Amygdala (tissue), 56 donors: ENCODE measurements around the gene PCYOX1L.
A peak's percentile ranks its signal among the peaks of the same experiment; 100 is the strongest.

Experiments used
- DNase-seq, 56 donors: peaks; one replicate each; lab custom pipeline; 2025; lab: John Stamatoyannopoulos, UW

PCYOX1L gene

GRCh38 chr5:149366169-149366729 lies 8.4 kb downstream of the PCYOX1L start:
- DNase-seq, result no peak

DNA sequence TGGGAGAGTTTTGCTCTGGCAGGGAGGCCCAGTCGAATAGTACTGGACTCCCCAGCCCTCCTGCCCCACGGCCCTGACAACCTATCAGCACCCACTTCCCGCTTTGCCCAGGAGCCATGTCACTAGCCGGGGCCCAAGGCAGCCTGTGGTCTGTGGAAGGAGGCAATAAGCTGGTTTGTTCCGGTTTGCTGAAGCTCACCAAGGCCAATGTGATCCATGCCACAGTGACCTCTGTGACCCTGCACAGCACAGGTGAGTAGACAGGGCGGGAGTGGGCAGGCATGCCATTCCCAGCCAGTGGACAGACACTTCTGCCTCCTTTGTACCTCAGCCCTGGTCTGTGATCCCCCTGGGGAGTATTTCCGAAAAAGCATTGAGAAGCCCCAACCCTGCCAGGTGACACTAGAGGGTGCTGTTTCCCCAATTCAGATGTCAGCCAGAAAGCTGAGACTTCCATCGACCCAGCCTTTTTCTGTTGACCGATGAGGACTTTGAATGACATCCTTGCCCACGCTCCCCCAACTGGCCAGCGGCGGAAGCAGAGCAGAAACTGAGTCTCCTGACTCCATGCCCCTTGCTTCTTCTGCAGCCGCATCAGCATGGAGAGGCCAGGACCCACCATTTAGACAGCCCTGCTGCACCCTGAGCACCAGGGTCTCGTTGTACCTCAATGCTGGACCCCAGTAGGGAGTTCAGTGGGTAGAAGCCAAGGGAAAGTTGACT lies 9.6 kb downstream of the PCYOX1L start:
- peak in 26 of 56 donors; percentile 10 to 58 (median 22) for DNase-seq

- no peak for DNase-seq
Measured at GRCh38 chr5:149367972-149368645, 10.3 kb downstream of the PCYOX1L start.

- no peak for DNase-seq
Measured at GRCh38 chr5:149370878-149371277, 13.0 kb downstream of the PCYOX1L start.

DNA sequence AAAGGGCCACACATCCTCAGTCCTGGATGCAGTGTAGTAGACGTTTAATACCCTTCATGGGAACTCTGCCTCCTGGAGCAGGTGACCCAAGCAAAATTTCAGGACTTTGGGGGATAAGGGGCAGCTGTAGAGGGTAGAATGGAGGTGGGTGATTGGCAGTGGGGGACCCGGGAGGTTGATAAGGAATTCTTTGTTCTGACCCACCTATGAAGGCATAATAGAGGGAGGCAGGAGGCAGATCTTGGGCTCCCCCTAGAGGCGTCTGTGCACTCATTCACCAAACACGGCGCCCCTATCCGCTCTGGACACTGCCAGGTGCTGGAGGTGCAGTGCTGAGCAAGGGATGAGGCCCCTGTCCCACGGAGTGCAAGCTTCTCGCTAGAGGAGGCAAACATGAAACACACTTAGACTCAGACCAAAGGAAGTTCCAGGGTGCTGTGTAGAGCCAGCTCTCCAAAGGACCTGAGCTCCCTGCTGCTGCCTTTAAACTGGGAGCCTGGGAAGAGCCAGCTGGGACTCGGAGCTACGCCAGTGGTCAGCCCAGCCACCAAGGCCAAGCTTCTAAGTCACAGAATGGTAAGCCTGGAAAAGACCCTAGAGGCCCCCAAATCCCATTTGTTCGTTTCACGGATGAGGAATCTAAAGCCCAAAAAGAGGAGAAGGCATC lies 13.6 kb downstream of the PCYOX1L start:
- peak in 26 of 56 donors; percentile 2 to 50 (median 22) for DNase-seq

- no peak for DNase-seq
Measured at GRCh38 chr5:149372076-149372795, 14.4 kb downstream of the PCYOX1L start.

GRCh38 chr5:149372932-149373331 lies 15.1 kb downstream of the PCYOX1L start:
- no peak for DNase-seq

DNA sequence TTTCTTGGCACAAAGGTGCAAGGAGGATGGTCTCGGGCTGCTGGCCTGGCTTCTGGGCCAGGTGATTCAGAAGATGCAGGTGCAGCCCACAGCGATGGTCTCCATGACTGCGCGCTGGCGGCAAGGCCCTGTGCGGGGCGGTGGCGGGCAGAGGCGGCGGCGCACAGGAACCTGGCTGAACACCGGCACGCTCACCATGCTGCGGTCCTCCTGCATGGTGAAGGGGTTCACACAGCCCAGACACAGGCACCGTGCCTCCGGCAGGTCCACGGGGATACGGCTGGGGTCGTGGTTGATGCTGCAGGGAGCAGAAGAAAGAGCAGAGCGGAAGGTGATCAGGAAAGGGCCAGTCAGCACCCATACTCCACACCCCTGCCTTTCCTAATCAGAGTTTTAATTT lies 16.5 kb downstream of the PCYOX1L start:
- DNase-seq, result no peak

GRCh38 chr5:149374801-149375200 lies 17.0 kb downstream of the PCYOX1L start:
- no peak for DNase-seq

DNA sequence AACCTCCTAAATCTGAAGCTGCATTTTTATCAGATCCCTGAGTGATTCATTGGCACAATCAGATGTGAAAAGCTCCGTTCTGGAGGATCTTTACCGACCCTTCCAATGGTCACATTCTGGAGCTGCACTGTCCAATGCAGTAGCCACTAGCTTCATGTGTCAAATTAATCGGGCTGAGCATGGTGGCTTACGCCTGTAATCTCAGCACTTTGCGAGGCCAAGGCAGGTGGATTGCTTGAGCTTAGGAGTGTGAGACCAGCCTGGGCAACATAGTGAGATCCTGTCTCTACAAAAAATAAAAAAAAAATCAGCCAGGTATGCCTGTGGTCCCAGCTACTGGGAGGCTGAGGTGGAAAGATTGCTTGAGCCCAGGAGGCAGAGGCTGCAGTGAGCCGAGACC lies 17.6 kb downstream of the PCYOX1L start:
- DNase-seq, result no peak

GRCh38 chr5:149376104-149376503 lies 18.3 kb downstream of the PCYOX1L start:
- DNase-seq, result no peak

DNA sequence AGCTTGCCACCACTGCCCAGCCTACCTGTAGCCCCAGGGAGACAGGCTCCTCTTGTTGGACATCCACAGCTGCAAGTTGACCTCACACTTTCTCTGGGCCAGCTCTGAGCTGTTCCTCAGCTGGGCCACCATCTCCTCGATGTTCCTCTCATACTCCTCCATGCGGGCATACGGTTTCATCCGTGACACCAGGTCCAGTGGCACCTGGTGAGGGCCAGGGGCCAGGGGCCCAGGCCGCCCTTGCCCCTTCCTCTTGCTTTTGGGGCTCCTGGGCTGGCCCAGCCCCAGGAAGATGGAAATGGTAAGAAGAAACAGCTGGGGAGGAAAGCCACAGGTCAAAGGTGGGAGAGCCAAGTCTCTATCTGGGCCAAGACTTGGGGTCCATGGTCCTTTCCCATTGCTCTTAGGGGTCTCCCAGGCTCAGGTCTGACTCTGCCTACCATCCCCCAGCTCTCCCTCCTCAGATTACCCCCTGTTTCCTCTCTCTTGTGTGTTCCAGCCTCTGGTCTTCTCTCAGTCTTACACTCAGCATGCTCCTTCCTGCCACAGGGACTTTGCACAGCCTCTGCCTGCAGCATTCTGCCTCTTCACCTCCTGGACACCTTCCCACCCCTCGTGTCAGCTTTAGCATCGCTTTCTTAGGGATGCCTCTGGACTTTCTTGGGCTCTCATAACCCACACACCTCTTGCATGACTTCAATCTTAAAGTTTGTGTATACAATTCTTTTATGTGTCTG lies 19.0 kb downstream of the PCYOX1L start:
- DNase-seq, result no peak

DNA sequence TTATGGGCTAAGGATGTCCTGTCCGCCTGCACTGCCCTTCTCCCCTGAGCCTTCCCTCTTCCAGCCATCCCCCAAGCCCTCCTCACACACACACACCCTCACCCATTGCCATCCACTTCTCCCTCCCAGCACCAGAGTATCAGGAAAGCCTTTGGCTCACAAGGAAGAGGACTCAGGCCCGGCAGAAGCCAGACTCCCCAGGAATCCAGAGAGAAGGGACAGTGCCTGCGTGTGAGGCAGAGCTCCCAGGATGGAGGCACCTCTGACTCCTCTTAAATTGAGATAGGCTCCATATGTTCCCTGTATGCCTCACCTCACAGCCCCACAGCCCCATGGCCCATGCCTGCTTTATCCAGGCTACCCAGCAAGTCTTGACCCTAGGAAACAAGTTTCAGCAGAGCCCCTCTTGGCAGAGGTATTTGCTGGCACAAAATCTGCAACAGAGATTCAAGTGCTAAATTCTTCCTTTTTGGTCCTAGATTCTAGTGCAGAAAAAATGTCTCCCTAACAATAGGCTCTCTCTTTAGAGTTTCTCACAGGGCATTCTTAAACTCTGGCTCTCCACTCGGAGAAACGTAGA lies 20.5 kb downstream of the PCYOX1L start:
- DNase-seq, result no peak

- no peak for DNase-seq
Measured at GRCh38 chr5:149379177-149379761, 21.4 kb downstream of the PCYOX1L start, which contains the start of gene IL17B. TSS of gene IL17B (minus strand) at chr5:149379292. CDS start at chr5:149379225, 67 bp downstream.

DNA sequence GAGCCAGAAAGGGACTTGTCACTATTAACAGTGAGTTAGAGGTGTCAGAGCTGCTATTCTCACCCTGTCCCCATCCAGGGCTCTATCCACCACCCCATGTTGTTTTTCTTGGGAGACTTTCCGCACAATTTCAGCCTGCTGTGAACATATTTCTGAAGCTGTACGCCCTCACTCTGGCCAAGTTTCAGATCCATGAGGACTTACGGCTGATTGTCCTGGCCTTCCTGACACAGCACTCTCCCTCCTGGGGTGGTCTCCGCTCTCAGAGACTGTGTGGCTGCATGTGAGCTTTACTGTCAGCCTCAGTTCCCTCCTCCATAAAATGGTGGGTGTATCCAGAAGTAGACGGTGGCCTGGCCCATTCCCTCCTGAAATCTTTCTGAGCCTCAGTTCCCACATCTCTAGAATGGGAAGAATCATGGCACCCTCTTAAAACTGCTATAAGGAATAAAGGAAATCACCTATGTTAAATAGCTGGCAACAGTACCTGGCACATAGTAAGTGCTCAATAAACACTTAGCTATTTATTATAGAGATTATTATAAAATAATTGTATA lies 22.1 kb downstream of the PCYOX1L start:
- no peak for DNase-seq

GRCh38 chr5:149380466-149381121 lies 22.7 kb downstream of the PCYOX1L start:
- DNase-seq, result no peak

- DNase-seq, result peak in 1 of 56 donors; percentile 11
Measured at GRCh38 chr5:149381261-149381985, 23.6 kb downstream of the PCYOX1L start.

DNA sequence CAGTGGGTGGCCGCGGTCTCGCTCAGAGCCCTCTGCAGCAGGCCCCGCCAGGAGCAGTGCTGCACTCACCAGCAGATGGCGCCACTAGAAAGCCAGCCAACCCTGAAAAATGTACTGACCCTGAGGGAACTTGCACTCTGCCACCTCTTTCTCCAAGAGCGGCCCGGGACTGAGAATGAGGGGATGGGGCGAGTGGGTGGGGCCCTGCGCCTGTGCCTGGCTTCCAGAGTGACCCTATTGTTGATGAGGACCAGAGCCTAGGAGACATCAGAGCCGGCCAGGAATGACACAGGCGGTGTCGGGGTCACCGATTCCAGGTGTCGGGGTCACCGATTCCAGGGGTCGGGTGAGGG lies 24.1 kb downstream of the PCYOX1L start:
- DNase-seq, result peak in 33 of 56 donors; percentile 5 to 63 (median 22)
